ENCODE data around the gene HOPX.
A peak's percentile ranks its signal among the peaks of the same experiment; 100 is the strongest.
"Not testable (repeated sequence)": the region's sequence is repeated elsewhere in the genome, so short reads cannot be mapped to it uniquely, and the experiment has no call there.

Gene HOPX

DNA sequence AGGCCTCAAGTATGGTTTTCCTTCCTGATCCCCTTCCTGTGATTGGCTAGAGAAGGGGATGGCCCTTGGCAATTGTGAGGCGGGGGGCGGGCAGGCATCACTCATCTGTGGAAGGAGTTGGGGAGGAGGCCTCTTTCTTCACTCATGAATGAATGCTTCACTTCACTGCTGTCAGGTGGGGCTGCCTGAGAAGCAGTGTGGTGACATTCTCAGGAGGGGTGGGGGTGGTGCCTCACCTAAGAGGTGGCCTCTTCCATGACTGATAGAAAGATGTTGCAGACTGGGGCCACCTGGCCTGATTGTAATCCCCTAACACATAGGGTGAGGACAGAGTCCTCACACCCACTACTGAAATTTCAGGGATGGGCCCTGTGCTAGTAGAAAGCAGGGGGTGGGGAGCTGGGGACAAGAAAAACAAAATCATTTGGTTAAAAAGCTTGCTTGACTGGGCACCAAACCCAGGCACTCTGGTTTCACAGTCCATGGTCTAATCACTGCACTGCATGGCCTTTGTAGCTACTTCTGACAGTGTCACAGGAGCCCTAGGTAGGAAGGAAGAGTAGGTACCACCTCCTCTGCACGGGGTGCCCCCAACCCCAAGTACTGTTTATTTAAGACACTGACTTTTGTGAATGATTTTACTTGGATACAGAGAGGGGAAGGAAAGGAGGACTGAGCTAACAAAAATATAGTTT, 5.6 kb upstream of the HOPX start:
- no peak for DNase-seq

GRCh38 chr4:56684320-56685050, 3.4 kb upstream of the HOPX start:
- DNase-seq: no peak

- no peak for DNase-seq
Observed at GRCh38 chr4:56683455-56683854, 2.4 kb upstream of the HOPX start.

- DNase-seq: no peak
Observed at GRCh38 chr4:56681853-56682525, 893 bp upstream of the HOPX start.

DNA sequence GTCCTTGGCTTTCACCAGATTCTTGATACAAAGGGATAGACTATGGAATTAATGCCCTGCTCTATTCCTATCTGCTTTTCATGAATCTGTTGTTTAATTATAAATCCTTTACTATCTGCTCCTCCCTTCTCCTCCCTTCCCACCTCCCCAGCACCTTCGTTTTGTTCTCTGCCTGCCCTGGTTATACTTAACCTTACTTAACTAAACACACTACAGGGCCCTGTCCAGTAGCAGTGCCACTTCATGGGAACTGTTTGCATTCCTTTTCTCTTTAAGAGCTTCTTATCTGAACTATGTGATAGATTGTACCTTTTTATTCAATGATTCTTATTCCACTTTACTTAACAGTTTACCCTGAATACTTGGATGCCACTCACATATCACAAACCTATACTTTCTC, 830 bp downstream of the HOPX start:
- DNase-seq: no peak

GRCh38 chr4:56677711-56678110, 3.4 kb downstream of the HOPX start:
- no peak for DNase-seq

DNA sequence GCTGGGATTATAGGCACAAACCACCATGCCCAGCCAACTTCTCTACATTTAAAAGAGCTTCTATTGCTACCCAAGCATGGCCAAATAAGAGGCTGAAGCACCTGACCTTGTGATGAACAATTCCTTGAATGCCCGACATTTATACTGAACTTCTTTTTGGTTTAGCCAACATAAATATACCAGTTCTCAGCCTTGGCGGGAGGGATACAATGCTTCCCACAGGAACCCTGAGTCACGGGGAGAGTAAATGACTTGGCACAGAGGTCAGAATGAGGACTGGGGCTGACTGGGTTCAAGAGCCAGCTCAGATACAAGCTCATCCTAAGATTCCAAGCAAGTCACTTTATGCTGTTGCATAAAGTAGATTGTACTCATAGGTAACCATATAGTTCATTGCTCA, 6.1 kb downstream of the HOPX start:
- DNase-seq: no peak

DNA sequence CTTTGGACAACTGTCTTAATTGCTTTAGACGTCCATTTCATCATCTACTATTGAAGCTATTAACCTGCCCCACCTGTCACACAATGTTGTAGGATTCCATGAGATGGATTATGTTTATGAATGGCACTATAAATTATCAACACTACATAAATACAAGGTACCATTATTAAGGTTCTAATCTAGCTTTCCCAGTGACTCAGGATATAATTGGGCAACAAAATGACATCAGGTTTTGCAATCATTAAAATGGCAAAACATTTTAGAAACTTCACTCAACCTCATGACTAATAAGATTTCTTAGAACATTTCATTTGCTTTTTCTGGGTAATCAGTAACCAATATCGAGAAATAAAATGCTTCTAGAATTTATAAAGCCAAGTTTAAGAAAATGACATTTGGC, 9.2 kb downstream of the HOPX start:
- DNase-seq: no peak

DNA sequence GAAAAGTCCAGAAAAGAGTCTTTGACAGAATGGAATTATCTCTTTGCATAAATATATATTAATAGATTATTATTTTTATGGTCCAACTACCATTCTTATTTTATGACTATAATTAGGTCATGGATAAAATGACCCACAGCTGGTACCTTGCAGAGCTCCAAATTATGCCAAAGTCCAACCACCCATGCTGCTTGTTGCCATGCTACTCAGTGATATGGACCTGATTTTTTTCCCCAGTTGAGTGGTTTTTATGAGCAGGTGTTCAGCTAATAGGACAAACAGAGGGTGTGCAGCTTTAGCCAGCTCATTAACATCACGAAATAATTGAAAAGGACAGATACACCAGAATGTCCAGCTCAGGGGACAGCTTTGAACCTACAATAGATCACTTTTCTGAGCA, 9.7 kb downstream of the HOPX start:
- DNase-seq: no peak

DNA sequence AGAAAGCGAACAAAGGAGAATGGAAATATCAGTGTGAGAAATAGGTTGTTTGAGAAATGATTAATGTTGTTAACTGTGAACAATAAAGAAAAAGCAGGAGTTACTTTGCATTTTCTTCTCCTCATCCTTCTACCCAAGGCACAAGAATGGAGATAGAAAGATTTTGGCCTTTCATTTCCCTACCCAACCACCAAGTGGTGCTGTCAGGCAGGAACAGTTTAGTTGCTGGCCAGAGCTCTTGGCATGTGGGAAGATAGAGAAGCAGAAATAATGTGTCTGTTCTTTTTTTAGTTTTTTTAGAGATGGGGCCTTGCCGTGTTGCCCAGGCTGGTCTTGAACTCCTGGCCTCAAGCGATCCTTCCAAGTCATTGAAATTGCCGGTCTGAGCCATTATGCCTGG, 12.8 kb downstream of the HOPX start:
- no peak for DNase-seq

DNA sequence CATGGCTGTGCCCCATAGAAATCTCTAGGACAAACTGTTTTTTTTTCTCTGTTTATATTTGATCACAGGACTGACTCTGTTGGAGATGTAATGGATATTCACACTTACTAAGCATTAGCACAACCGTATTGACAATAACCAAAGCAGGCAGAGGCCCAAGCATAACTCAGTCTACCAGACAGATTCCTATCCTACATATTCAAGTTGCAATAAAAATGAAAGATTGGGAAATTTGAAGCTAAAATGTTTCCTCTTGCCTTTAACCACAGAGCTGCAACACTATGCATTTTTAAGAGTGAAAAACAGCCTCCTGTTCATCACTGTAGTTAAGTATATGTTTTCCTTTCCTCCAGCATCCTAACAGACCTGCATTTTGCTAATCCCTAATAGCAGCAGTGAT, 13.7 kb downstream of the HOPX start:
- not testable (repeated sequence) for DNase-seq

DNA sequence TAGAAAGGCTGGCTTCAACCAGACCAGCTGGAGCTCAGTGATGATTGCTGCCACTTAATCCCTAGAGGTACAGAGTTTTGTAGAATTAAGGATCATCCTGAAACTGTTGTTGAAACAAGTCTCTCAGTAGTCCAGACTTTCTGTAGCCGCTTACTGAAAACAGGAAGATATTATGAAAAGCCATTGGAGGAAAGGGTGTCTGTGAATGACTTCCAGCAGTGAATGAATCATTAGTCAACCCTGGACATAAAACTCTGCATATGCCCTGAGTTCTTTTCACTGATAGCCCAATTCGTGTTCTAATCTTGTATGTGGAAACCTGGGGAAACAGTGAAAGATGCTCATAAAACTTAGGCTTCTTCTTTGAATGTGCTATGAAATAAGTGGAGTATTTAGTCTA, 14.8 kb downstream of the HOPX start:
- no peak for DNase-seq

DNA sequence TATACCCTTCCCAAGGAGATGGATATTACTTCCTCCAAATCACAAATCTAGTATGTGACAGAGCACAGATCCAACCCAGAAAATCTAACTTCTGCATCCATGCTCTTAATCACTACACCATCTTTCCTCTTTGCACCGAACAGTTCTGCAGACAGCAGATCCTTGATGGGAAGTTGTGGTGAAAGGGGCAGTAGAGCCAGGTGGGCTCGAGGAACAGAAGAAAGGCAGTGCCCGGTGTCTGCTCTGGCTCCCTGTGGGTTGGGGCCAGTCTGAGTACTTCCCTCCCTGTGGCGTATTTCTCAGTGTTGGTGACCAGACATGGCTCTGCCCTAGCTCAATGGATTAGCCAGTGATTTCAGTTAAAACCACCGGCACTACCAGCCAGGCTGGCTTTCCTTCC, 15.3 kb downstream of the HOPX start:
- DNase-seq: no peak

DNA sequence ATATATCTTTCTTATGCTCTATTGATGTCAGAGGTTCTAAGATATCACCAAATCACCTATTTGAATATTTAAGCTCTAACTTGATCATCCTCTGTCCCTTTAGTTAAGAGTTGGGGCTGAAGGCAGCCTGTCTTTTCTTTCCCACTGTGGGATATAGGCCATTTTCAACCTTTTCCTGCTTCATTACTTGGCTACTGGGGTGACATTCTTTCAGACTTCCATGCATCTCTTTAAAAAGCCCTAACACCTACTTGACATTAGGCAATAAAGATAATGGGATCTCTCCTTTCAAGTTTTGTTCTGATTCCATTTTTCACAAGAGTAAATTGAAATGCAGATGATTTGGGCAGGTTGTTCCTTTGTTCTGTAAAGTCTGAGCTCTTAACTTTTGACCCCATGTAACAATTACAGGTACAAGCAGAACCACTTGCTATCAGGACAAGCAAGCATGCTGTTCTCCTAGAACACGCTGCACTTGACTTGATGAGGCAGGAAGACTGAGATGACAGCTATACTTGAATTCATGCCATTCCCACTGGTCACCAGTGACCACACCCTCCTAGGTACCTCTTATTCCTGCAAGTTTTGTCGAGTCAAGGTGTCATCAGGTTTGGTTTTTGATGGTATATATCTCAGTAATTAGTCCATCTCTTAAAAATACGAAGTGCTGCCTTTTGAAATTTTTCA, 18.2 kb downstream of the HOPX start:
- no peak for DNase-seq

- DNase-seq: no peak
Observed at GRCh38 chr4:56659946-56660345, 21.1 kb downstream of the HOPX start.

DNA sequence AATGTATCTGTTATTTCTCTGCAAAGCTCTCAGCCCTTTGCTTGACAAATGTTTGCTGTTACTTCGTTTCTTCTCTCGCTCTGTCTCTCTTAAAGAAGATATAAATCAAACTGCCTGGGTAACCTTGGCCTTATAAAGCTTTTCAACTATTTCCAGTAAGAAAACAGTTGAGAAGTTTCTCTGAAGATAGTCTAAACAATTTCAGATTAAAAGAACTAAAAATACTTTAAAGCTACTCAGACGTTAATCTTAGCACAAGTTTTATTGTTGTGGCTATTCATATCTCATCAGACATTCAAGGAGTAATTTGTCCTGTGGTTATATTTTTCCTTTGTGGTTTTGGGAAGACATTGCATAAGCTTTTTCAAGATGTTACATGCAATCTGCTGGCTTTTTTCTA, 22.6 kb downstream of the HOPX start:
- DNase-seq: no peak

GRCh38 chr4:56657818-56658217, 23.3 kb downstream of the HOPX start:
- DNase-seq: no peak

- no peak for DNase-seq
Observed at GRCh38 chr4:56657128-56657527, 24.0 kb downstream of the HOPX start.

- peak; percentile 56 for DNase-seq
Observed at GRCh38 chr4:56656346-56656643, 24.8 kb downstream of the HOPX start.

DNA sequence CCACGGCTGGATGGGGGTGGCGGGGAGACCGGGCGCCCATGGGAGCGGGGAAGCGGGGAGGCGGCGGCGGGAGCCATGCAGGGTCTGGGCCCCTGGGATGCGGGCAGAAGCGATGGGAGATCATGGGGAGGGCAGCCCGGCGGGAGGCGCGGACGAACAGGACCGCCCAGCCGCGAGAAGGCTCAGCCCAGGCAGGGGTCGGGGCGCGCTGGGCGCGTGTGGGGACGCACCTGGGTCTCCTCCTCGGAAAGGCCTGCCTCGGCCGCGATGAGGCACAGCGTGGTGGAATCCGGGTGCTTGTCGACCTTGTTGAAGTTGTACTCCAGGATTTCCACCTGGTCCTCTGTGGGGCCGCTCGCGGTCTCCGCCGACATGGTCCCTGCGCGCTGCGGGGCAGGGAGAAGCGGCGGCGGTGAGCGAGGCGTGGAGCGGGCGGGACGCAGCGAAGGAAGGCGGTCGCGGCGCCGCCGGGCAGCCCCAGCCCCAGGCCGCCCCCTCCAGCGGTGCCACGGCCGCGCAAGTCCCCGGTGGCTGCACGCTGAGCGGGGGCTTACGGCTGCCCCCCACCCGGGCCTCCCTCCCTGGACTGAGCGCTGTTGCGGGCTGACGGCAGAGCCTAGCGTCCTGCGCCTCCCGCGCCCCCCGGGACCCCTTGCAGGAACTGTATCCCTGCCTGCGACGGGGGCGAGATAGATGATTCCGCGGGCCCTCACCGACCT, 25.3 kb downstream of the HOPX start:
- peak; percentile 25 for DNase-seq

DNA sequence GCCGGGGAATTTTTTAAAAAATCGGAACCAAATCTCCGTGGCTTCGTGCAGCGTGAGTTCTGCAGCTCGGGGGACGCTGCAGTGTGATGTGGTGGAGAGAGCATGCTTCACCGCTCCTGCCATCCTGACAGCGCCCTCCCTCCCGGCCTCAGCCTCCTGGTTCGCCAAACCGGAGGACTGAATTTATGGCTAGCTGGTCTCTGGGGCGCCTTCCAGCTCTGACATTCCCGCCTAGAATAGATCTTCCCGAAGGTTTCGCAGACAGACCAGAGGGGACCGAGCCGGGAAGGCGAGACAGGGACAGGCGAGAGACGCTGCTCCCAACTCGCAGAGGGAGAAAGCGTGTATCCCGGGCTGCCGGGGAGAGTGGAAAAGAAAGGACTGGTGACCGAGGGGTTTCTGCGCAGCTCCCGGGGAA, 25.9 kb downstream of the HOPX start:
- peak; percentile 19 for DNase-seq

DNA sequence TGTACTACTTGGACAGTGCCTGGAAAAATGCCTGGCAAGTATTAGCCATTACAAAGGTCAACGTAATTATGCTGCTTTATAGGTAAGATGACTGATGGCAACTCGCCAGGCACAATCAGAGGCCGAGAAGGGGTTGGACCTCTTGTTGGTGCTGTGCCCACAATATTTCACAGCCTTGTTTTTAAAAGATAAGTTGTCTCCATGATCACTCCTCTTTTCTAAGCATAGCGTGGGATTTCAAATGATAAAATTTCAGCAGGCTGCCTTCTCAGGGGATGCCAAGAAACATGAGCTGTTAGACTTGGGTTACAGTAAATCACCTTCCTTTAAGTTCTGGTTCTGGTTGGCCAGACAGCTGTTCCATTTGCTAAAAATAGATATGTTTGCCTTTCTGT, 26.9 kb downstream of the HOPX start:
- no peak for DNase-seq
